ENCODE data around the gene TATDN3. TPM values are rescaled to one million over a fixed set of nuclear protein-coding genes. Genes with fewer than 3 reads are reported as not detected.
A peak's percentile ranks its signal among the peaks of the same experiment; 100 is the strongest.
"Not testable (repeated sequence)": the region's sequence is repeated elsewhere in the genome, so short reads cannot be mapped to it uniquely, and the experiment has no call there.

TATDN3 gene
- total and polyA plus RNA-seq, 2 donors = 19.1 TPM

- Histone ChIP-seq H3K27ac (ENCODE audit: low read depth in 1 of 2, low read length in 1 of 2) (peak overlapping the region in 1 of 2 donors; percentile 84), H3K27me3 (ENCODE audit: control insufficient read depth in 2 of 2, insufficient read depth in 1 of 2, low read length in 1 of 2) (no peaks in the 10 kb centered on the region), H3K4me1 (ENCODE audit: control insufficient read depth in 2 of 2, insufficient read depth in 2 of 2, low read length in 2 of 2) (peaks cover 6 to 24% of the 10 kb centered on the region in 2 donors), H3K4me3 (ENCODE audit: low read length in 2 of 2) (no peak overlapping the region), H3K9me3 (ENCODE audit: control insufficient read depth in 2 of 2, insufficient read depth in 1 of 2, low read length in 1 of 2) (no peaks in the 10 kb centered on the region), H3K36me3 (ENCODE audit: control insufficient read depth in 2 of 2, insufficient read depth in 2 of 2, low read length in 1 of 2) (peaks cover 6% of the 10 kb centered on the region in 2 donors)
- DNase-seq (ENCODE audit: low read depth in 6 of 9, low spot score in 9 of 9) = peak in 1 of 9 donors; percentile 20
Measured at GRCh38 chr1:212753749-212754148, 37.9 kb upstream of the TATDN3 start.

- DNase-seq (ENCODE audit: low read depth in 6 of 9, low spot score in 9 of 9) = peak in 5 of 9 donors; percentile 49 to 79 (median 58)
- Histone ChIP-seq H3K36me3 (ENCODE audit: control insufficient read depth in 2 of 2, insufficient read depth in 2 of 2, low read length in 1 of 2) (peaks cover 6% of the 10 kb centered on the region in 2 donors), H3K27ac (ENCODE audit: low read depth in 1 of 2, low read length in 1 of 2) (peak overlapping the region; percentile 22 to 84), H3K4me1 (ENCODE audit: control insufficient read depth in 2 of 2, insufficient read depth in 2 of 2, low read length in 2 of 2) (peaks cover 6 to 24% of the 10 kb centered on the region in 2 donors), H3K4me3 (ENCODE audit: low read length in 2 of 2) (no peak overlapping the region), H3K27me3 (ENCODE audit: control insufficient read depth in 2 of 2, insufficient read depth in 1 of 2, low read length in 1 of 2) (no peaks in the 10 kb centered on the region), H3K9me3 (ENCODE audit: control insufficient read depth in 2 of 2, insufficient read depth in 1 of 2, low read length in 1 of 2) (no peaks in the 10 kb centered on the region)
- WGBS = 2% methylated on average over 8 of the region's 8 CpGs
Measured at GRCh38 chr1:212754193-212754592, 37.5 kb upstream of the TATDN3 start.

GRCh38 chr1:212754680-212755079 lies 37.0 kb upstream of the TATDN3 start:
- H3K4me1 ChIP-seq (ENCODE audit: control insufficient read depth in 2 of 2, insufficient read depth in 2 of 2, low read length in 2 of 2) = peaks cover 6 to 24% of the 10 kb centered on the region in 2 donors
- H3K27ac ChIP-seq (ENCODE audit: low read depth in 1 of 2, low read length in 1 of 2) = peak overlapping the region; percentile 81 to 84
- H3K4me3 ChIP-seq (ENCODE audit: low read length in 2 of 2) = no peak overlapping the region
- no peaks in the 10 kb centered on the region for H3K27me3 ChIP-seq (ENCODE audit: control insufficient read depth in 2 of 2, insufficient read depth in 1 of 2, low read length in 1 of 2)
- DNase-seq (ENCODE audit: low read depth in 6 of 9, low spot score in 9 of 9) = peak in 1 of 9 donors; percentile 47
- H3K9me3 ChIP-seq (ENCODE audit: control insufficient read depth in 2 of 2, insufficient read depth in 1 of 2, low read length in 1 of 2) = no peaks in the 10 kb centered on the region
- peaks cover 6% of the 10 kb centered on the region in 2 donors for H3K36me3 ChIP-seq (ENCODE audit: control insufficient read depth in 2 of 2, insufficient read depth in 2 of 2, low read length in 1 of 2)
- WGBS = 14% methylated on average over 1 of the region's 1 CpG

GRCh38 chr1:212759683-212760082 lies 32.0 kb upstream of the TATDN3 start:
- H3K36me3 ChIP-seq (ENCODE audit: control insufficient read depth in 2 of 2, insufficient read depth in 2 of 2, low read length in 1 of 2) = peaks cover 12 to 14% of the 10 kb centered on the region in 2 donors
- DNase-seq (ENCODE audit: low read depth in 6 of 9, low spot score in 9 of 9) = no peak
- H3K27me3 ChIP-seq (ENCODE audit: control insufficient read depth in 2 of 2, insufficient read depth in 1 of 2, low read length in 1 of 2) = no peaks in the 10 kb centered on the region
- H3K9me3 ChIP-seq (ENCODE audit: control insufficient read depth in 2 of 2, insufficient read depth in 1 of 2, low read length in 1 of 2) = peaks cover 0 to 4% of the 10 kb centered on the region in 2 donors
- WGBS = 97% methylated on average over 5 of the region's 5 CpGs
- no peak overlapping the region for H3K4me3 ChIP-seq (ENCODE audit: low read length in 2 of 2)
- H3K27ac ChIP-seq (ENCODE audit: low read depth in 1 of 2, low read length in 1 of 2) = no peak overlapping the region
- H3K4me1 ChIP-seq (ENCODE audit: control insufficient read depth in 2 of 2, insufficient read depth in 2 of 2, low read length in 2 of 2) = peaks cover 2% of the 10 kb centered on the region in 2 donors

- DNase-seq (ENCODE audit: low read depth in 6 of 9, low spot score in 9 of 9) = peak in 3 of 9 donors; percentile 38 to 61 (median 60)
- no peaks in the 10 kb centered on the region for H3K4me1 ChIP-seq (ENCODE audit: control insufficient read depth in 2 of 2, insufficient read depth in 2 of 2, low read length in 2 of 2)
- no peaks in the 10 kb centered on the region for H3K27me3 ChIP-seq (ENCODE audit: control insufficient read depth in 2 of 2, insufficient read depth in 1 of 2, low read length in 1 of 2)
- peaks cover 0 to 4% of the 10 kb centered on the region in 2 donors for H3K9me3 ChIP-seq (ENCODE audit: control insufficient read depth in 2 of 2, insufficient read depth in 1 of 2, low read length in 1 of 2)
- no peak overlapping the region for H3K27ac ChIP-seq (ENCODE audit: low read depth in 1 of 2, low read length in 1 of 2)
- 95% methylated on average over 10 of the region's 10 CpGs for WGBS
- no peak overlapping the region for H3K4me3 ChIP-seq (ENCODE audit: low read length in 2 of 2)
- peaks cover 12 to 14% of the 10 kb centered on the region in 2 donors for H3K36me3 ChIP-seq (ENCODE audit: control insufficient read depth in 2 of 2, insufficient read depth in 2 of 2, low read length in 1 of 2)
Measured at GRCh38 chr1:212760126-212760823, 31.4 kb upstream of the TATDN3 start.

- H3K9me3 ChIP-seq (ENCODE audit: control insufficient read depth in 2 of 2, insufficient read depth in 1 of 2, low read length in 1 of 2) = peaks cover 0 to 4% of the 10 kb centered on the region in 2 donors
- no peaks in the 10 kb centered on the region for H3K27me3 ChIP-seq (ENCODE audit: control insufficient read depth in 2 of 2, insufficient read depth in 1 of 2, low read length in 1 of 2)
- WGBS = 99% methylated on average over 4 of the region's 4 CpGs
- no peaks in the 10 kb centered on the region for H3K4me1 ChIP-seq (ENCODE audit: control insufficient read depth in 2 of 2, insufficient read depth in 2 of 2, low read length in 2 of 2)
- no peak for DNase-seq (ENCODE audit: low read depth in 6 of 9, low spot score in 9 of 9)
- H3K36me3 ChIP-seq (ENCODE audit: control insufficient read depth in 2 of 2, insufficient read depth in 2 of 2, low read length in 1 of 2) = peaks cover 6 to 9% of the 10 kb centered on the region in 2 donors
- H3K27ac ChIP-seq (ENCODE audit: low read depth in 1 of 2, low read length in 1 of 2) = no peak overlapping the region
- no peak overlapping the region for H3K4me3 ChIP-seq (ENCODE audit: low read length in 2 of 2)
Measured at GRCh38 chr1:212762234-212762633, 29.5 kb upstream of the TATDN3 start.

- WGBS = 99% methylated on average over 9 of the region's 9 CpGs
- H3K4me3 ChIP-seq (ENCODE audit: low read length in 2 of 2) = no peak overlapping the region
- no peaks in the 10 kb centered on the region for H3K4me1 ChIP-seq (ENCODE audit: control insufficient read depth in 2 of 2, insufficient read depth in 2 of 2, low read length in 2 of 2)
- no peak overlapping the region for H3K27ac ChIP-seq (ENCODE audit: low read depth in 1 of 2, low read length in 1 of 2)
- H3K36me3 ChIP-seq (ENCODE audit: control insufficient read depth in 2 of 2, insufficient read depth in 2 of 2, low read length in 1 of 2) = peaks cover 6 to 9% of the 10 kb centered on the region in 2 donors
- no peak for DNase-seq (ENCODE audit: low read depth in 6 of 9, low spot score in 9 of 9)
- no peaks in the 10 kb centered on the region for H3K27me3 ChIP-seq (ENCODE audit: control insufficient read depth in 2 of 2, insufficient read depth in 1 of 2, low read length in 1 of 2)
- peaks cover 0 to 5% of the 10 kb centered on the region in 2 donors for H3K9me3 ChIP-seq (ENCODE audit: control insufficient read depth in 2 of 2, insufficient read depth in 1 of 2, low read length in 1 of 2)
Measured at GRCh38 chr1:212762839-212763238, 28.9 kb upstream of the TATDN3 start.

GRCh38 chr1:212764718-212765281 lies 26.9 kb upstream of the TATDN3 start:
- not testable (repeated sequence) for H3K4me1 ChIP-seq (ENCODE audit: control insufficient read depth in 2 of 2, insufficient read depth in 2 of 2, low read length in 2 of 2); H3K27me3 ChIP-seq (ENCODE audit: control insufficient read depth in 2 of 2, insufficient read depth in 1 of 2, low read length in 1 of 2); H3K27ac ChIP-seq (ENCODE audit: low read depth in 1 of 2, low read length in 1 of 2)

GRCh38 chr1:212766825-212767224 lies 24.9 kb upstream of the TATDN3 start:
- H3K9me3 ChIP-seq (ENCODE audit: control insufficient read depth in 2 of 2, insufficient read depth in 1 of 2, low read length in 1 of 2) = not testable (repeated sequence)

More at GRCh38 chr1:212764718-212765281, 26.9 kb upstream of the TATDN3 start:
- not testable (repeated sequence) for DNase-seq (ENCODE audit: low read depth in 6 of 9, low spot score in 9 of 9); H3K4me3 ChIP-seq (ENCODE audit: low read length in 2 of 2); H3K9me3 ChIP-seq (ENCODE audit: control insufficient read depth in 2 of 2, insufficient read depth in 1 of 2, low read length in 1 of 2)
- peaks cover 6 to 12% of the 10 kb centered on the region in 2 donors for H3K36me3 ChIP-seq (ENCODE audit: control insufficient read depth in 2 of 2, insufficient read depth in 2 of 2, low read length in 1 of 2)
- WGBS = 94% methylated on average over 1 of the region's 1 CpG

More at GRCh38 chr1:212766825-212767224, 24.9 kb upstream of the TATDN3 start:
- H3K4me1 ChIP-seq (ENCODE audit: control insufficient read depth in 2 of 2, insufficient read depth in 2 of 2, low read length in 2 of 2); DNase-seq (ENCODE audit: low read depth in 6 of 9, low spot score in 9 of 9); H3K27ac ChIP-seq (ENCODE audit: low read depth in 1 of 2, low read length in 1 of 2); H3K27me3 ChIP-seq (ENCODE audit: control insufficient read depth in 2 of 2, insufficient read depth in 1 of 2, low read length in 1 of 2); H3K4me3 ChIP-seq (ENCODE audit: low read length in 2 of 2): not testable (repeated sequence)
- 48% methylated on average over 2 of the region's 2 CpGs for WGBS
- H3K36me3 ChIP-seq (ENCODE audit: control insufficient read depth in 2 of 2, insufficient read depth in 2 of 2, low read length in 1 of 2) = peaks cover 10 to 17% of the 10 kb centered on the region in 2 donors

Measured in thymus (tissue), 11 donors.